Nephron progenitor cell (in vitro differentiated cells): Measurements from ENCODE around the gene CDCP2.

Experiments used
- DNase-seq: peaks from one replicate; pipeline ENCODE4 v3.0.0; 2021
- H3K27ac Mint-ChIP-seq: 2 replicates; pipeline ENCODE4 v1.8.0; 2021; ENCODE audit warnings: mild to moderate bottlenecking, moderate library complexity, mixed read lengths
- H3K27me3 Mint-ChIP-seq: 2 replicates; pipeline ENCODE4 v1.8.0; 2021; ENCODE audit warnings: mild to moderate bottlenecking, low read depth, mixed read lengths; ENCODE audit not compliant: poor library complexity
- H3K36me3 Mint-ChIP-seq: 2 replicates; pipeline ENCODE4 v1.8.0; 2021; ENCODE audit warnings: low read depth, mixed read lengths
- H3K4me1 Mint-ChIP-seq: 2 replicates; pipeline ENCODE4 v1.8.0; 2021; ENCODE audit warnings: mixed read lengths
- H3K4me3 Mint-ChIP-seq: 2 replicates; pipeline ENCODE4 v1.8.0; 2021; ENCODE audit warnings: mild to moderate bottlenecking, moderate library complexity, mixed read lengths
- H3K9me3 Mint-ChIP-seq: 2 replicates; pipeline ENCODE4 v1.8.0; 2021; ENCODE audit warnings: mild to moderate bottlenecking, moderate library complexity, mixed read lengths
- TF ChIP-seq, protein P1 (sequence below): fragments of 200-600 bp; sonication (generic); IDR thresholded peaks from 2 replicates; pipeline ENCODE4 v1.5.0; 2021; ENCODE audit warnings: antibody characterized with exemption

CDCP2 gene

DNA sequence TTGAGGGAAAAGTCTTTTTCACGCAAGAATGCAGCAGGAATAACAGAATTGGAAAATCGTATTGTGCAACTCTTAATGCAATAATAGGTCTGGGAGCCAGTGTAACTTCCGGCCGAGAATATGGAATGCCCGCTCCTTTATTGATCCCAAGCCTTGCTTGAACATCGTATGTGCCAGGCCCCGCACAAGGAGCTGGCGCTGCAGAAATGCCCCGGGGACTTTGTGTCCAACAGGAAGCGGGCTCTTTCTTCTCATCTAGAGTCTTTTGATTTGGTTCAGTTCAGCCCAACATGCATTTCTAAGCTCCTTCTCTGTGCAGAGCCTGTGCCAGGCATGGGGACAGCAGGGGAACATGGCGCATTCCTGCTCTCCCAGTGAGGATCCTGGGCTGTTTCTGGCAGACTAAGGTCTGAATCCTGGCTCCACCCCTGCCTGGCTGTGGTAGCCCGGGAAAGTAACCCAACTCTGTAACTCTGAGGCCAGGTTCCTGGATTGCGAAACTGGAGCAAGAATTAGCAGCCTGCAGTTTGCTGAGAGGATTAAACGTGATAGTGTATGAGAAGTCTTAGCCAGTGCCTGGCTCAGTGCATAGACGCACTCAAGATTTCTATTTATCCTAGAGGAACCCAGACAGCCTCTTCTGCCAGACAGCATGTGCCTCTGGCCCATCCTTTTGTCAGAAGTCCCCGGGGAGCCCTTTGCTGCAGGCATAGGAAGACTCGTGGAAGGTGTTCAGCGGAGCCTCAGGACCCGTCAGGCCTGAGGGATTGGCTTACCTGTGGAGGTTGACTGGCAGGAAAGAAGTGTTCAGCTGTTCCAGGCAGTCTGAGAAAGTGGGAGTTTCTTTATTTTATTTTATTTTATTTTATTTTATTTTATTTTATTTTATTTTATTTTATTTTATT is 987 bp upstream of the CDCP2 start:
- H3K4me1 Mint-ChIP-seq, result peaks cover 22% of the 10 kb centered on the region
- H3K27me3 Mint-ChIP-seq, result peaks cover 11% of the 10 kb centered on the region
- H3K9me3 Mint-ChIP-seq, result no peaks in the 10 kb centered on the region
- H3K4me3 Mint-ChIP-seq, result no peak overlapping the region
- peak; percentile 19 for DNase-seq
- TF ChIP-seq, protein P1, sequence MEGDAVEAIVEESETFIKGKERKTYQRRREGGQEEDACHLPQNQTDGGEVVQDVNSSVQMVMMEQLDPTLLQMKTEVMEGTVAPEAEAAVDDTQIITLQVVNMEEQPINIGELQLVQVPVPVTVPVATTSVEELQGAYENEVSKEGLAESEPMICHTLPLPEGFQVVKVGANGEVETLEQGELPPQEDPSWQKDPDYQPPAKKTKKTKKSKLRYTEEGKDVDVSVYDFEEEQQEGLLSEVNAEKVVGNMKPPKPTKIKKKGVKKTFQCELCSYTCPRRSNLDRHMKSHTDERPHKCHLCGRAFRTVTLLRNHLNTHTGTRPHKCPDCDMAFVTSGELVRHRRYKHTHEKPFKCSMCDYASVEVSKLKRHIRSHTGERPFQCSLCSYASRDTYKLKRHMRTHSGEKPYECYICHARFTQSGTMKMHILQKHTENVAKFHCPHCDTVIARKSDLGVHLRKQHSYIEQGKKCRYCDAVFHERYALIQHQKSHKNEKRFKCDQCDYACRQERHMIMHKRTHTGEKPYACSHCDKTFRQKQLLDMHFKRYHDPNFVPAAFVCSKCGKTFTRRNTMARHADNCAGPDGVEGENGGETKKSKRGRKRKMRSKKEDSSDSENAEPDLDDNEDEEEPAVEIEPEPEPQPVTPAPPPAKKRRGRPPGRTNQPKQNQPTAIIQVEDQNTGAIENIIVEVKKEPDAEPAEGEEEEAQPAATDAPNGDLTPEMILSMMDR, result no peak
- H3K27ac Mint-ChIP-seq, result no peak overlapping the region
- H3K36me3 Mint-ChIP-seq, result no peaks in the 10 kb centered on the region

DNA sequence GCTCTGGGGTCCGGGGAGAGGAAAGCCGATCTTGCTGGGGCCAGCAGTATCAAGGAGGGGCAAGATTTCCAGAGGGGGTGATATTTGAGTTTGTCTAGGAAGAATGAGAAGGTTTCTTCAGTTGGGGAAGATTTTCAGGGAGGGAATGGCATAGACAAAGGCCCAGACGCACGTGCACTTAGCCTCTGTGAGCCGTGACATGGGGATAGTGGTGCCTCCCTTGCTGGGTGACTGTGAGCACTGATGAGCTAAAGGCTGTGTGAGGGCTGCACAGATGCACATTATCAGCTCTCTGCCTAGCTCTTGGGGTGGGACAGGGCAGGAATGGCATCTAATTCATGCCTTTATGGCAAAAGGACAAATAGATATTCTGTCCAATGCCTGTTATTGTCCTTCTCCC is 1.8 kb downstream of the CDCP2 start:
- DNase-seq, result no peak
- Mint-ChIP-seq H3K4me3 (no peak overlapping the region), H3K36me3 (no peaks in the 10 kb centered on the region), H3K4me1 (peaks cover 22% of the 10 kb centered on the region), H3K9me3 (no peaks in the 10 kb centered on the region), H3K27ac (peak overlapping the region; percentile 0), H3K27me3 (peaks cover 4% of the 10 kb centered on the region)
- TF ChIP-seq, protein P1, result no peak

DNA sequence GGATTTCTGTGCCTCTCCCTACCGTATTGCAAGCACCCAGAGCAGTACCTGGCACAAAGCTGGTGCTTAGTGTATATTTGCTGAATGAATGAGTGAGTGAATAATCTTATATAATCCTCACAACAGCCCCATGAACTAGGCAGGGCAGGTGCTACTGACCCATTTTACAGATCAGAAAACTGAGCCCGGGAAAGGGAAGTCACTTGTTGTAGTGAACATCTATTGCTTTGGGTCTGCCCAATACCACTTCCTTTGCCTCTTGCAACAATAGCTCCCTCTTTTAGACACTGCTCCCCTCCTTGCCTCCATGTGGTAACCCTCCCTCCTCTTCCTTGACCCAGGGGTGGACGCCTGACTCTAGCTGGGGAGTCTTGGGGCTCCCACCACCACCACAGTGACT is 3.1 kb downstream of the CDCP2 start:
- H3K27ac Mint-ChIP-seq, result no peak overlapping the region
- H3K36me3 Mint-ChIP-seq, result no peaks in the 10 kb centered on the region
- H3K9me3 Mint-ChIP-seq, result no peaks in the 10 kb centered on the region
- H3K4me1 Mint-ChIP-seq, result peaks cover 22% of the 10 kb centered on the region
- no peak for DNase-seq
- peaks cover 2% of the 10 kb centered on the region for H3K27me3 Mint-ChIP-seq
- H3K4me3 Mint-ChIP-seq, result no peak overlapping the region
- TF ChIP-seq, protein P1, result no peak

DNA sequence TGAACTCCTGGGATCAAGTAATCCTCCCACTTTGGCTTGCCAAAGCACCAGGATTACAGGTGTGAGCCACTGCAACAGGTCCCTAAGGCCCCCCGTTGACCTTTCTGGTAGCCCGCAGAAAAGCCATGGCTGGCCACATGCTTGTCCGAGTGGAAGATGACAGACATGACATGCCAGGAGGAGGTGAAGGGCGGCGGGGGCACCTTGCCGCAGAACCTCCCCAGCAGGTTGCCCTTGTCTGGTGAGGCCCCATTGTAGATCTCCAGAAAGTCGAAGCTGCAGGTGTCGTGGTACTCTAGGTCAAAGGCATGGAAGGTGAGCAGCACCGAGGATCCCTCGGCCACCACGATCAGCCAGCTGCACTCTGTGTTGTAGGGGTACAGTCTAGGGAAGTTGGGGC is 8.4 kb downstream of the CDCP2 start:
- Mint-ChIP-seq H3K27me3 (peaks cover 16% of the 10 kb centered on the region), H3K27ac (no peak overlapping the region), H3K4me1 (peaks cover 9% of the 10 kb centered on the region), H3K9me3 (no peaks in the 10 kb centered on the region), H3K4me3 (no peak overlapping the region), H3K36me3 (no peaks in the 10 kb centered on the region)
- TF ChIP-seq, protein P1, result no peak
- no peak for DNase-seq

GRCh38 chr1:54142146-54142900 is 10.5 kb downstream of the CDCP2 start:
- Mint-ChIP-seq H3K9me3 (no peaks in the 10 kb centered on the region), H3K27me3 (peaks cover 16% of the 10 kb centered on the region), H3K4me3 (no peak overlapping the region), H3K27ac (no peak overlapping the region), H3K4me1 (peaks cover 20% of the 10 kb centered on the region), H3K36me3 (no peaks in the 10 kb centered on the region)
- DNase-seq, result no peak
- TF ChIP-seq, protein P1, result no peak
